Transverse colon (tissue), 4 donors: ENCODE results near the gene TMEM132E. TPM values are rescaled to one million over a fixed set of nuclear protein-coding genes. Genes with fewer than 3 reads are reported as not detected.

ENCODE experiments used
- DNase-seq: peaks from one replicate; pipeline ENCODE4 v3.0.0-alpha.2; 2019
- H3K27ac ChIP-seq, 4 donors: fragments of 200-600 bp; sonication (generic); 2 replicates each; pipeline ENCODE4 v1.5.1; 2016 to 2018; ENCODE audit warnings: inconsistent platforms in 4 of 4
- H3K27me3 ChIP-seq: fragments of 200-600 bp; sonication (generic); 2 replicates; pipeline ENCODE4 v1.5.1; 2017; ENCODE audit warnings: inconsistent platforms
- H3K36me3 ChIP-seq, 4 donors: fragments of 200-600 bp; sonication (generic); 2 replicates each; pipeline ENCODE4 v1.5.1; 2017 to 2019; ENCODE audit warnings: inconsistent platforms in 4 of 4
- H3K4me1 ChIP-seq, 4 donors: fragments of 200-600 bp; sonication (generic); 2 replicates each; pipeline ENCODE4 v1.5.1; 2017 to 2020; ENCODE audit warnings: inconsistent platforms in 4 of 4
- H3K4me3 ChIP-seq, 4 donors: fragments of 200-600 bp; sonication (generic); 1 replicate in 1 of 4; 2 replicates in 3 of 4; pipeline versions ENCODE4 v1.5.1 to v1.6.1; 2017 to 2019; ENCODE audit warnings: inconsistent platforms in 4 of 4
- H3K9me3 ChIP-seq, 2 donors: fragments of 200-600 bp; sonication (generic); 2 replicates each; pipeline ENCODE4 v1.5.1; 2017 to 2019; ENCODE audit warnings: inconsistent platforms in 2 of 2
- CTCF ChIP-seq, 5 experiments: fragments of 200-600 bp in 3 of 5; fragments of 450-650 bp in 2 of 5; sonication (generic) in 3 of 5; IDR thresholded peaks; 1 replicate in 2 of 5; 2 replicates in 3 of 5; pipeline ENCODE4 v1.5.1; 2016 to 2017; ENCODE audit warnings: antibody characterized with exemption in 5 of 5, inconsistent platforms in 3 of 5, mild to moderate bottlenecking in 2 of 5, moderate library complexity in 1 of 5
- EP300 ChIP-seq: sonication (generic); formaldehyde crosslinking; IDR thresholded peaks from one replicate; pipeline ENCODE4 v1.6.1; 2017; ENCODE audit warnings: antibody characterized with exemption, low read depth
- POLR2A ChIP-seq: fragments of 450-650 bp; IDR thresholded peaks from one replicate; pipeline ENCODE4 v1.6.1; 2016; ENCODE audit warnings: antibody characterized with exemption, mild to moderate bottlenecking, moderate library complexity
- POLR2AphosphoS5 ChIP-seq, 3 donors: sonication (generic); formaldehyde crosslinking; IDR thresholded peaks; one replicate each; pipeline ENCODE4 v1.6.1; 2016; ENCODE audit warnings: antibody characterized with exemption in 3 of 3
- WGBS, 2 donors: methylation state at CpG; one replicate each; pipeline ENCODE4 v1.1.5; 2018; ENCODE audit warnings: low coverage in 1 of 2; 5-methylcytosine and 5-hydroxymethylcytosine counted together
- in situ Hi-C, 4 donors: fragments of 200-750 bp; cut with MboI; loops; one replicate each; pipeline versions ENCODE4 v1.15.0 to v1.15.1; 2017; ENCODE audit warnings: low sequenced_read_pairs in 3 of 4, low pct_ligation_motif_present in 1 of 4, low pct_unique_long_range_greater_than_20kb in 1 of 4
- intact Hi-C: fragments of 100-400 bp; cut with DNase I; formaldehyde crosslinking; loops from one replicate; pipeline ENCODE4 v1.15.1; 2023; ENCODE audit warnings: low total_unique reads
- total RNA-seq, 4 donors: library from RNA; depleted of rRNA; stranded (reverse); fragments of >200 nt; gene quantifications; one replicate each; pipeline ENCODE4 v1.1.0, GENCODE V29; 2016

Gene TMEM132E
- total RNA-seq, 4 donors from 2014 or later: not detected

- no peak for DNase-seq
- intact Hi-C loops (no loop called here), in situ Hi-C loops (no loop called here)
- Histone ChIP-seq H3K27ac (no peak overlapping the region), H3K4me3 (no peak overlapping the region), H3K27me3 (peaks cover 2% of the 10 kb centered on the region), H3K36me3 (no peaks in the 10 kb centered on the region), H3K4me1 (no peaks in the 10 kb centered on the region), H3K9me3 (no peaks in the 10 kb centered on the region)
- 78% methylated on average over 6 of the region's 6 CpGs; no CpG with 5 or more reads in 1 of the 2 donors for WGBS, 2 donors
- TF ChIP-seq POLR2A: no peak
- no peak for TF ChIP-seq POLR2AphosphoS5 (IDR thresholded peaks at IDR 0.05)
- TF ChIP-seq EP300: no peak
- no peak for TF ChIP-seq CTCF (IDR thresholded peaks at IDR 0.05)
These were observed 102.9 kb downstream of the TMEM132E start for GRCh38 chr17:34682305-34682704.

- TF ChIP-seq POLR2AphosphoS5 (IDR thresholded peaks at IDR 0.05): no peak
- no peak for TF ChIP-seq EP300
- TF ChIP-seq CTCF (IDR thresholded peaks at IDR 0.05): no peak
- no peak for TF ChIP-seq POLR2A
- intact Hi-C loops (no loop called here), in situ Hi-C loops (no loop called here)
- Histone ChIP-seq H3K9me3 (no peaks in the 10 kb centered on the region), H3K36me3 (no peaks in the 10 kb centered on the region), H3K27ac (no peak overlapping the region), H3K27me3 (peaks cover 2% of the 10 kb centered on the region), H3K4me1 (no peaks in the 10 kb centered on the region), H3K4me3 (no peak overlapping the region)
- WGBS, 2 donors: 58% methylated on average over 2 of the region's 2 CpGs; no CpG with 5 or more reads in 1 of the 2 donors
- no peak for DNase-seq
These were observed 104.0 kb downstream of the TMEM132E start for GRCh38 chr17:34683390-34683789.

Other genes with a start within 250 kb of the TMEM132E start
- gene CCL13, start 223.1 kb upstream of the TMEM132E start, total RNA-seq: 10 to 100 TPM in 1 of 4 donors, 1 to 10 TPM in 2, not detected in 1; 5.4 to 10.5 (median 8.2) TPM
- not detected for gene CCL1, start 216.3 kb upstream of the TMEM132E start, total RNA-seq